ENCODE data around the gene CD9. TPM values are rescaled to one million over a fixed set of nuclear protein-coding genes. Genes with fewer than 3 reads are reported as not detected.
"Not testable (repeated sequence)": the region's sequence is repeated elsewhere in the genome, so short reads cannot be mapped to it uniquely, and the experiment has no call there.

CD9 gene, protein sequence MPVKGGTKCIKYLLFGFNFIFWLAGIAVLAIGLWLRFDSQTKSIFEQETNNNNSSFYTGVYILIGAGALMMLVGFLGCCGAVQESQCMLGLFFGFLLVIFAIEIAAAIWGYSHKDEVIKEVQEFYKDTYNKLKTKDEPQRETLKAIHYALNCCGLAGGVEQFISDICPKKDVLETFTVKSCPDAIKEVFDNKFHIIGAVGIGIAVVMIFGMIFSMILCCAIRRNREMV
- total RNA-seq: 181 TPM

DNA sequence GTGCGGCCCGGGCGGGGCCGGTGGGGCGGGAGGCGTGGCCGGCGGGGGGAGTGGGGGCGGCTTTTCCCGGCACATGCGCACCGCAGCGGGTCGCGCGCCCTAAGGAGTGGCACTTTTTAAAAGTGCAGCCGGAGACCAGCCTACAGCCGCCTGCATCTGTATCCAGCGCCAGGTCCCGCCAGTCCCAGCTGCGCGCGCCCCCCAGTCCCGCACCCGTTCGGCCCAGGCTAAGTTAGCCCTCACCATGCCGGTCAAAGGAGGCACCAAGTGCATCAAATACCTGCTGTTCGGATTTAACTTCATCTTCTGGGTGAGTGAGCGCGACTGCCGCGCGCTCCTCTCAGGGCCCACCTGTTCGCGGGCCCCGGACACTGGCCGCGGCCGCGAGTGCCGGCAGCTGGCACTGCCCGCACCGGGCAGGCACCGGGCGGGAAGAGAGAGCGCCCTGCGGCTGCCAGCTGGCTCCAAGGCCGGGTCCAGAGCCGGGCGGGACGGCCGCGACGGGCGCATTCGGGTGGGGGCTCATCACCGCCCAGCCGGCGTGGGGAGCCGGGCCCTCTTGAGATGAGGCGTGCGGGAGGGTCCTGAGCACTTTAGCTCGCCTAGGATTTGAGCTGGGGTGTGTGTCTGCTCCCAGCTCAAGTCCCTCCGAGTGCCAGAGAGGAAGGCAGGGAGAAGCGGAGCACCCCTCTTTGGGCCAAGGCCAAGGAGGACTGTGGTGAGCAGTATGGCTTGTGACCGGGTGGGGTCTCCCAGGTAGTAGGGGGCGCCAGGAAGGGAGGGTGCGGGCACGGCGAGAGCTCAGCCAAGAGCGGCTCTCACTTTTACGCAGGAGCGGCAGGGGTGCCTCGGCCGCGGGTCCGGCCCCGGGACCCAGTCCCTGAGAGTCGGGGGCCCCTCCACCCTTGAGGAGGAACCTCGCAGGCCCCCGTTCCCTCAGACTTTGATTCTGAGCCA is at the start of gene CD9:
Gene CD9, plus strand, starts transcription at position 145 of the 957 bp plus-strand sequence. Its CDS starts 100 bp downstream, at position 245.
- TF ChIP-seq, protein P1, sequence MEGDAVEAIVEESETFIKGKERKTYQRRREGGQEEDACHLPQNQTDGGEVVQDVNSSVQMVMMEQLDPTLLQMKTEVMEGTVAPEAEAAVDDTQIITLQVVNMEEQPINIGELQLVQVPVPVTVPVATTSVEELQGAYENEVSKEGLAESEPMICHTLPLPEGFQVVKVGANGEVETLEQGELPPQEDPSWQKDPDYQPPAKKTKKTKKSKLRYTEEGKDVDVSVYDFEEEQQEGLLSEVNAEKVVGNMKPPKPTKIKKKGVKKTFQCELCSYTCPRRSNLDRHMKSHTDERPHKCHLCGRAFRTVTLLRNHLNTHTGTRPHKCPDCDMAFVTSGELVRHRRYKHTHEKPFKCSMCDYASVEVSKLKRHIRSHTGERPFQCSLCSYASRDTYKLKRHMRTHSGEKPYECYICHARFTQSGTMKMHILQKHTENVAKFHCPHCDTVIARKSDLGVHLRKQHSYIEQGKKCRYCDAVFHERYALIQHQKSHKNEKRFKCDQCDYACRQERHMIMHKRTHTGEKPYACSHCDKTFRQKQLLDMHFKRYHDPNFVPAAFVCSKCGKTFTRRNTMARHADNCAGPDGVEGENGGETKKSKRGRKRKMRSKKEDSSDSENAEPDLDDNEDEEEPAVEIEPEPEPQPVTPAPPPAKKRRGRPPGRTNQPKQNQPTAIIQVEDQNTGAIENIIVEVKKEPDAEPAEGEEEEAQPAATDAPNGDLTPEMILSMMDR (IDR thresholded peaks at IDR 0.05): no peak
- H3K4me1 ChIP-seq: peaks cover 12 to 41% of the 10 kb centered on the region in 2 donors
- intact Hi-C loops (cut with DNase I): loop anchor here (1.0 to 2.0 kb wide), 2 partner anchors 16 to 26 kb away; no protein-coding TSS in a partner anchor
- peak within 1 kb of the TSS; percentile 86 to 96 for H3K4me3 ChIP-seq
- H3K27me3 ChIP-seq: no peaks in the 10 kb centered on the region
- H3K9me3 ChIP-seq: no peaks in the 10 kb centered on the region
- H3K36me3 ChIP-seq: no peaks in the 10 kb centered on the region
- H3K27ac ChIP-seq: peak within 1 kb of the TSS; percentile 93 to 94
- peak in 1 of 2 donors; percentile 84 for DNase-seq (ENCODE audit: low spot score in 2 of 2)

GRCh38 chr12:6154730-6155459 is 45.3 kb upstream of the CD9 start:
- intact Hi-C loops (cut with DNase I): no loop called here
- H3K27me3 ChIP-seq: no peaks in the 10 kb centered on the region
- DNase-seq (ENCODE audit: low spot score in 2 of 2): peak in 1 of 2 donors; percentile 67
- H3K4me3 ChIP-seq: no peak overlapping the region
- no peaks in the 10 kb centered on the region for H3K36me3 ChIP-seq
- TF ChIP-seq, protein P1 (IDR thresholded peaks at IDR 0.05): no peak
- no peak overlapping the region for H3K27ac ChIP-seq
- no peaks in the 10 kb centered on the region for H3K9me3 ChIP-seq
- H3K4me1 ChIP-seq: no peaks in the 10 kb centered on the region

GRCh38 chr12:6157482-6157881 is 42.7 kb upstream of the CD9 start:
- H3K4me1 ChIP-seq: no peaks in the 10 kb centered on the region
- intact Hi-C loops (cut with DNase I): no loop called here
- peak in 1 of 2 donors; percentile 12 for DNase-seq (ENCODE audit: low spot score in 2 of 2)

DNA sequence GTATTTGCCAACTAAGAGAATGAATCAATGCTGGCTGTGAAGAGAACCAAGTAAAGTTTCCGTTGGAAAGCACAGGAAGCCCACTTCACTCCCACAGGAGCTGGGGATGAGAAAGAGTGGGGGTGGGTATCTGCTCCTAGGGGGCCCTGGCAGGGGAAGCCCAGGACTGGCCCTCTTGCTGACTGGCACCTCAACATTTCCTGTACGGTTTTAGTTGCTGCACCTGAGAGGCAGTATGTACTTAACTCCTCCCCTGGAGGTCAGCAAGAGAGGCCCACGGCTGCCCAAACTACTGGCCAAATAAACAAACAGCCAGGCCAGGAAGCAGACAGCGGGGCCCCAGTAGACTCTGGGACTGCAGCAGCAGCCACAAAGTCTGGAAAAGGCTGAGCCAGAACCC is 41.9 kb upstream of the CD9 start:
- intact Hi-C loops (cut with DNase I): no loop called here
- H3K9me3 ChIP-seq: no peaks in the 10 kb centered on the region
- H3K4me3 ChIP-seq: no peak overlapping the region
- no peaks in the 10 kb centered on the region for H3K27me3 ChIP-seq
- H3K4me1 ChIP-seq: no peaks in the 10 kb centered on the region
- TF ChIP-seq, protein P1 (IDR thresholded peaks at IDR 0.05): no peak
- no peaks in the 10 kb centered on the region for H3K36me3 ChIP-seq
- peak in 1 of 2 donors; percentile 42 for DNase-seq (ENCODE audit: low spot score in 2 of 2)
- no peak overlapping the region for H3K27ac ChIP-seq

More at GRCh38 chr12:6157482-6157881, 42.7 kb upstream of the CD9 start:
- H3K27ac ChIP-seq: no peak overlapping the region
- H3K4me3 ChIP-seq: no peak overlapping the region
- no peaks in the 10 kb centered on the region for H3K27me3 ChIP-seq
- no peaks in the 10 kb centered on the region for H3K9me3 ChIP-seq
- H3K36me3 ChIP-seq: no peaks in the 10 kb centered on the region
- TF ChIP-seq, protein P1 (IDR thresholded peaks at IDR 0.05): no peak

GRCh38 chr12:6158749-6159148 is 41.5 kb upstream of the CD9 start:
- Histone ChIP-seq H3K36me3 (no peaks in the 10 kb centered on the region), H3K4me3 (no peak overlapping the region), H3K9me3 (no peaks in the 10 kb centered on the region), H3K27ac (no peak overlapping the region), H3K4me1 (no peaks in the 10 kb centered on the region), H3K27me3 (no peaks in the 10 kb centered on the region)
- DNase-seq (ENCODE audit: low spot score in 2 of 2): peak in 1 of 2 donors; percentile 60
- TF ChIP-seq, protein P1 (IDR thresholded peaks at IDR 0.05): no peak
- intact Hi-C loops (cut with DNase I): no loop called here

DNA sequence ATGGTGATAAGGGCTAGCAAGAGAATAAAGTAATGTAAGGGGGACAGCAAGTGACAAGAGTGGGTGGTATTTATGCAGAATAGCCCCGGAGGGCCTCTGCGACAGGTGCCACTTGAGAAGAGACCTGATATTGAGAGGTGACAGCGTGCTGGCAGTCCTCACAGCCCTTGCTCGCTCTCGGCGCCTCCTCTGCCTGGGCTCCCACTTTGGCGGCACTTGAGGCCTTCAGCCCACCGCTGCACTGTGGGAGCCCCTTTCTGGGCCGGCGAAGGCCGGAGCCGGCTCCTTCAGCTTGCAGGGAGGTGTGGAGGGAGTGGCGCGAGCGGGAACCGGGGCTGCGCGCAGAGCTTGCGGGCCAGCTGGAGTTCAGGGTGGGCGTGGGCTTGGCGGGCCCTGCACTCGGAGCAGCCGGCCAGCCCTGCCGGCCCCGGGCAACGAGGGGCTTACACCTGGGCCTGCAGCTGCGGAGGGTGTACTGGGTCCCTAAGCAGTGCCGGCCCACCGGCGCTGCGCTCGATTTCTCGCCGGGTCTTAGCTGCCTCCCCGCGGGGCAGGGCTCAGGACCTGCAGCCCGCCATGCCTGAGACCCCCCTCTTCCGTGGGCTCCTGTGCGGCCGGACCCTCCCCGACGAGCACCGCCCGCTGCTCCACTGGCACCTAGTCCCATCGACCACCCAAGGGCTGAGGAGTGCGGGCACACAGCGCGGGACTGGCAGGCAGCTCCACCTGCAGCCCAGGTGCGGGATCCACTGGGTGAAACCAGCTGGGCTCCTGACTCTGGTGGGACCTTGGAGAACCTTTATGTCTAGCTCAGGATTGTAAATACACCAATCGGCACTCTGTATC is 40.8 kb upstream of the CD9 start:
- H3K9me3 ChIP-seq; H3K36me3 ChIP-seq; H3K27ac ChIP-seq; intact Hi-C loops (cut with DNase I); H3K4me1 ChIP-seq; H3K4me3 ChIP-seq; H3K27me3 ChIP-seq: not testable (repeated sequence)
- DNase-seq (ENCODE audit: low spot score in 2 of 2): peak in 1 of 2 donors; percentile 35

- DNase-seq (ENCODE audit: low spot score in 2 of 2); intact Hi-C loops (cut with DNase I); H3K36me3 ChIP-seq; H3K27ac ChIP-seq; H3K4me1 ChIP-seq; H3K4me3 ChIP-seq; H3K27me3 ChIP-seq; H3K9me3 ChIP-seq: not testable (repeated sequence)
These were observed 40.1 kb upstream of the CD9 start for GRCh38 chr12:6160049-6160649.
